OCI-LY1 (cell line): ENCODE results near the gene CX3CL1.

Experiments used
- H2AFZ ChIP-seq: fragments of 200-600 bp; sonication (generic), shearing (Covaris generic); 2 replicates; pipeline ENCODE4 v1.6.0; 2014; ENCODE audit warnings: antibody characterized with exemption, mild to moderate bottlenecking, low read length
- H3F3A ChIP-seq: fragments of 200-600 bp; sonication (generic), shearing (Covaris generic); 2 replicates; pipeline ENCODE4 v1.6.0; 2014; ENCODE audit warnings: mild to moderate bottlenecking, antibody characterized with exemption, low read length, moderate library complexity; ENCODE audit not compliant: insufficient read depth
- H3K27ac ChIP-seq: fragments of 200-600 bp; sonication (generic); 2 replicates; pipeline ENCODE4 v1.5.1; 2014; ENCODE audit warnings: low read length, mixed run types, mild to moderate bottlenecking, low read depth; ENCODE audit not compliant: poor library complexity, severe bottlenecking
- H3K27me3 ChIP-seq: fragments of 200-600 bp; sonication (generic); 2 replicates; pipeline ENCODE4 v1.6.0; 2014; ENCODE audit warnings: antibody characterized with exemption, mild to moderate bottlenecking, low read length, moderate library complexity; ENCODE audit not compliant: insufficient read depth
- H3K36me3 ChIP-seq: fragments of 200-600 bp; sonication (generic); 2 replicates; pipeline ENCODE4 v1.6.1; 2014; ENCODE audit warnings: mild to moderate bottlenecking, antibody characterized with exemption, low read length, moderate library complexity, mixed read lengths; ENCODE audit not compliant: insufficient read depth
- H3K4me1 ChIP-seq: fragments of 200-600 bp; sonication (generic); 2 replicates; pipeline ENCODE4 v1.5.1; 2014; ENCODE audit warnings: mild to moderate bottlenecking, low read length, moderate library complexity; ENCODE audit not compliant: insufficient read depth, severe bottlenecking
- H3K4me2 ChIP-seq: fragments of 200-600 bp; sonication (generic), shearing (Covaris generic); 2 replicates; pipeline ENCODE4 v1.6.1; 2014; ENCODE audit warnings: low read length
- H3K4me3 ChIP-seq: fragments of 200-600 bp; sonication (generic); 2 replicates; pipeline ENCODE4 v1.5.1; 2014; ENCODE audit warnings: low read length, low read depth, mild to moderate bottlenecking, mixed read lengths; ENCODE audit not compliant: poor library complexity, severe bottlenecking
- H3K79me2 ChIP-seq: fragments of 200-600 bp; shearing (Covaris generic); 2 replicates; pipeline ENCODE4 v1.6.1; 2016; ENCODE audit warnings: mixed run types, low read length, mixed read lengths; ENCODE audit not compliant: insufficient read depth
- H3K9ac ChIP-seq: fragments of 200-600 bp; sonication (generic), shearing (Covaris generic); 2 replicates; pipeline ENCODE4 v1.6.1; 2014; ENCODE audit warnings: mild to moderate bottlenecking, low read length, mixed read lengths
- H3K9me2 ChIP-seq: fragments of 200-600 bp; sonication (generic), shearing (Covaris generic); 2 replicates; pipeline ENCODE4 v1.6.1; 2014; ENCODE audit warnings: low read depth, mild to moderate bottlenecking, low read length, mixed read lengths
- H3K9me3 ChIP-seq: fragments of 200-600 bp; shearing (Covaris generic); 2 replicates; pipeline ENCODE4 v1.6.1; 2014; ENCODE audit warnings: low read length, mixed read lengths
- H4K20me1 ChIP-seq: fragments of 200-600 bp; sonication (generic), shearing (Covaris generic); 2 replicates; pipeline ENCODE4 v1.6.0; 2016; ENCODE audit warnings: mild to moderate bottlenecking, low read length; ENCODE audit not compliant: insufficient read depth
- EZH2 ChIP-seq: fragments of 200-600 bp; sonication (generic), shearing (Covaris generic); IDR thresholded peaks from 2 replicates; pipeline ENCODE4 v1.8.0; 2017; ENCODE audit warnings: borderline replicate concordance, mixed run types, mild to moderate bottlenecking, antibody characterized with exemption, low read length, moderate library complexity, mixed read lengths
- TF ChIP-seq, protein P1 (sequence below): fragments of 200-600 bp; sonication (generic), shearing (Covaris generic); IDR thresholded peaks from 2 replicates; pipeline ENCODE4 v1.5.1; 2017; ENCODE audit warnings: mild to moderate bottlenecking, antibody characterized with exemption, low read length, moderate library complexity, mixed read lengths

Gene CX3CL1

DNA sequence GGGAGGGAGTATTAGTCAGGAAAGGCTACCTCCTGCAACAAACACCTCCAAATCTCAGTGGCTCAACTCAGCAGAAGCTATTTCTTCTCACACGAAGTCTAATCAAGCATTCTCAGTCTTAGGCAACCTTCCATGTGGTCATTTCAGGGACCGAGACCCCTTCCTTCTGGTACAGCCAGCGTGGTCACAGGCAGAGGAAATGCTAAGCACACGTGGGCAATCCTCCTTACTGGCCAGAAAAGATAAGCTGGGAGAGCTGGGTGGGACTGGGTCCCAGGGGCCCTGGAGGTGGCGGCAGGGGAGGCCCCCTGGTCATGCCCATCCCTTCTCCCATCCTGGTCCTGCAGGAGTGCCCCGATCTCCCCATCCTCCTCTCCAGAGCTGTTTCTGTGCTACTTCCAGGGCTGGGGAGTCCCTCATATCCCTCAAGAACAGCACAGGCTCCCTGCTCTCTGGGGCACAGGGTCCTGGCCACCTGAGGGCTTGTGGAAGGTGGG is 5.7 kb upstream of the CX3CL1 start:
- Histone ChIP-seq H4K20me1 (no peaks in the 10 kb centered on the region), H3F3A (no peaks in the 10 kb centered on the region), H3K79me2 (no peaks in the 10 kb centered on the region), H3K27ac (no peak overlapping the region), H3K4me3 (no peak overlapping the region), H3K9me2 (no peaks in the 10 kb centered on the region), H3K27me3 (peaks cover 12% of the 10 kb centered on the region), H3K4me2 (no peak overlapping the region), H3K9me3 (no peaks in the 10 kb centered on the region), H2AFZ (no peak overlapping the region), H3K4me1 (no peaks in the 10 kb centered on the region), H3K36me3 (no peaks in the 10 kb centered on the region), H3K9ac (no peak overlapping the region)
- no peak for TF ChIP-seq EZH2
- TF ChIP-seq, protein P1, sequence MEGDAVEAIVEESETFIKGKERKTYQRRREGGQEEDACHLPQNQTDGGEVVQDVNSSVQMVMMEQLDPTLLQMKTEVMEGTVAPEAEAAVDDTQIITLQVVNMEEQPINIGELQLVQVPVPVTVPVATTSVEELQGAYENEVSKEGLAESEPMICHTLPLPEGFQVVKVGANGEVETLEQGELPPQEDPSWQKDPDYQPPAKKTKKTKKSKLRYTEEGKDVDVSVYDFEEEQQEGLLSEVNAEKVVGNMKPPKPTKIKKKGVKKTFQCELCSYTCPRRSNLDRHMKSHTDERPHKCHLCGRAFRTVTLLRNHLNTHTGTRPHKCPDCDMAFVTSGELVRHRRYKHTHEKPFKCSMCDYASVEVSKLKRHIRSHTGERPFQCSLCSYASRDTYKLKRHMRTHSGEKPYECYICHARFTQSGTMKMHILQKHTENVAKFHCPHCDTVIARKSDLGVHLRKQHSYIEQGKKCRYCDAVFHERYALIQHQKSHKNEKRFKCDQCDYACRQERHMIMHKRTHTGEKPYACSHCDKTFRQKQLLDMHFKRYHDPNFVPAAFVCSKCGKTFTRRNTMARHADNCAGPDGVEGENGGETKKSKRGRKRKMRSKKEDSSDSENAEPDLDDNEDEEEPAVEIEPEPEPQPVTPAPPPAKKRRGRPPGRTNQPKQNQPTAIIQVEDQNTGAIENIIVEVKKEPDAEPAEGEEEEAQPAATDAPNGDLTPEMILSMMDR, result no peak

DNA sequence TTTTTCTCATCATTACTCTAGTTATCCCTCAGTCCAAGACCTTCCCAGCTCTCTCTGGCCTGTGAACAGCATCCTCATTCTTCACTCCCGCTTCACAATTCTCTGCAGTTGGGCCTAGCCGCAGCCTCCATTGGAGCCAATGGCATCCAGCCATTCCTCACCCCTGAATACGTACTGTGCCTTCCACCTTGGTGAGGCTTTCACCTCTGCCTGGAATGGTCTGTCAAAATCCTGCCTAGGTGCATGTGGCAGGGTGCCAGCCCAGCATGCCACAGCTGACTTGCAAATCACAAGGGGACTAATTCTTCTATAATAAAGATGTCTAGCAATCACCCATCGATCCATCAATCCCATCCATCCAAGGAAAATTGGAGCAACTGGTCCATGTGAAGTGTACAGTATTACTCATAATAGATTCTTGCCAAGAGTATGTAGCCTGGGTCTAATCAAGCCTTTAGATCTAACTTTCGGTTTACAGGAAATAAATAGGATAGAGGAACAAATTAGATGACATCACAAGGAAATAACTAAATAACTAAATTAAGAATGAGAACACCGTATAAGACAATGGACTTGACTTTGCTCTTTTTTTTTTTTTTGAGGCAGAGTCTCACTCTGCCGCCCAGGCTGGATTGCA is 5.1 kb upstream of the CX3CL1 start:
- Histone ChIP-seq H3K4me1 (no peaks in the 10 kb centered on the region), H3K27me3 (peaks cover 16% of the 10 kb centered on the region), H3K9ac (no peak overlapping the region), H3K36me3 (no peaks in the 10 kb centered on the region), H4K20me1 (no peaks in the 10 kb centered on the region), H2AFZ (no peak overlapping the region), H3K4me2 (no peak overlapping the region), H3K4me3 (no peak overlapping the region), H3K9me2 (no peaks in the 10 kb centered on the region), H3K79me2 (no peaks in the 10 kb centered on the region), H3F3A (no peaks in the 10 kb centered on the region), H3K9me3 (no peaks in the 10 kb centered on the region), H3K27ac (no peak overlapping the region)
- no peak for TF ChIP-seq EZH2
- TF ChIP-seq, protein P1, result no peak

DNA sequence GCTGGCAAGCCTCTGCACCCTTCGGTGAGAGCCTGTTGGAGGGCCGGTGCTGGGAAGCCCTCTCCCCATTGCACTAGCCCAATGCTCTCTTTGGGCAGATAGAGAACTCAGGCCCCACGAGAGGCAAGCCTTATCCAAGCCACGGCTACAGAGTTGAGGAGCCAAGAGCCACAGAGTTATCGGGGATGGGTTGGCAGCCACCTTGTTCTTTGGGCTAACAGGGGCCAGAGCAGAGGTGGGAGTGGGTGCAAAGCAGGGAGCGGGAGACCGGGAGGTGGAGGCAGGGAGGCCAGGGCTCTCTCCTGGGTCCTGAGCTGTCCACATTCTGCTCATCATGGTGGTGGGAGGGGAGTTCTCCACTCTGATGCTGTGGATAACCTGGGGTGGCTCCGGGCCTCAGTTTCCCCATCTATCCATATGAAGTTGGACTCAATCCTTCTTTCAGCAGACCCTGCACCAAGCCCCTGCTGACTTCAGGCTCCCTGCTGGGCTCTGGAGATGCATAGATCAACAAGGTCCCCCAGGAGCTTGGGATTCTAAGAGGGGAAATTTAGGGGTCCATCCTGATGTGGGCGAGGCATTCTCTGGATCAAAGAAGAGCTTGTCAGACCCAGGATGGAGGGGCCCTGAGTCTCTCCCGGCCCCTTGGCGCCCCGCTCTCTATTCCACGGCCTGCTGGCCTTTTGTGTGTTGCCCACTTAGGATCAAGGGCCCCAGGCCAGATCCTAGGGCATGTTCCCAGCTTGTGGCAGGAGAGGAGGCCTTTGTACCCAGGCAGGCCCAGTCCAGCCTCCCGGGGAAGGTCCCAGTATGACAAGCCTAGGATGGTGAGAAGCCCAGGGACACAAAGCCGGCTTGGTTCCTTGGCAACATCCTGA is 557 bp upstream of the CX3CL1 start:
- Histone ChIP-seq H4K20me1 (no peaks in the 10 kb centered on the region), H3K27me3 (peaks cover 23% of the 10 kb centered on the region), H3K4me3 (no peak overlapping the region), H3K36me3 (no peaks in the 10 kb centered on the region), H3K4me1 (no peaks in the 10 kb centered on the region), H3K9ac (no peak overlapping the region), H3F3A (no peaks in the 10 kb centered on the region), H3K9me2 (no peaks in the 10 kb centered on the region), H3K79me2 (no peaks in the 10 kb centered on the region), H3K9me3 (no peaks in the 10 kb centered on the region), H2AFZ (no peak overlapping the region), H3K27ac (no peak overlapping the region), H3K4me2 (no peak overlapping the region)
- TF ChIP-seq, protein P1, result no peak
- TF ChIP-seq EZH2, result no peak
